Upper lobe of left lung (tissue), 6 donors: Measurements from ENCODE around the gene HMGXB4. TPM values are rescaled to one million over a fixed set of nuclear protein-coding genes. Genes with fewer than 3 reads are reported as not detected.
A peak's percentile ranks its signal among the peaks of the same experiment; 100 is the strongest.

Experiments
- ATAC-seq, 2 donors: fragments of 200-7000 bp; cut with Tn5 transposase; one replicate each; pipeline ENCODE4 v1.9.1; 2022; ENCODE audit warnings: mild to moderate bottlenecking in 2 of 2, moderate library complexity in 2 of 2; ENCODE audit not compliant: low FRiP score in 2 of 2
- DNase-seq, 2 donors: peaks; one replicate each; pipeline ENCODE4 v3.0.0-alpha.2; 2019 to 2020
- H3K27ac ChIP-seq, 4 donors: fragments of 200-600 bp; sonication (generic); one replicate each; pipeline ENCODE4 v1.5.1; 2016 to 2019
- H3K27me3 ChIP-seq, 4 donors: fragments of 200-600 bp; sonication (generic); one replicate each; pipeline ENCODE4 v1.5.1; 2017 to 2019
- H3K36me3 ChIP-seq, 4 donors: fragments of 200-600 bp; sonication (generic); one replicate each; pipeline ENCODE4 v1.5.1; 2016 to 2019
- H3K4me1 ChIP-seq, 4 donors: fragments of 200-600 bp; sonication (generic); one replicate each; pipeline ENCODE4 v1.5.1; 2018 to 2019
- H3K4me3 ChIP-seq, 4 donors: fragments of 200-600 bp; sonication (generic); one replicate each; pipeline ENCODE4 v1.5.1; 2017 to 2019; ENCODE audit warnings: mild to moderate bottlenecking in 2 of 4, moderate library complexity in 1 of 4
- H3K9me3 ChIP-seq, 4 donors: fragments of 200-600 bp; sonication (generic); one replicate each; pipeline ENCODE4 v1.5.1; 2018 to 2019
- EP300 ChIP-seq, 4 donors: sonication (generic); formaldehyde crosslinking; IDR thresholded peaks; one replicate each; pipeline ENCODE4 v1.5.1; 2017; ENCODE audit warnings: antibody characterized with exemption in 4 of 4, control low read depth in 2 of 4
- POLR2A ChIP-seq, 4 donors: fragments of 450-650 bp; IDR thresholded peaks; one replicate each; pipeline ENCODE4 v1.5.1; 2016 to 2017; ENCODE audit warnings: antibody characterized with exemption in 4 of 4, mild to moderate bottlenecking in 2 of 4
- POLR2AphosphoS5 ChIP-seq, 2 donors: sonication (generic); formaldehyde crosslinking; IDR thresholded peaks; one replicate each; pipeline ENCODE4 v1.5.1; 2017; ENCODE audit warnings: antibody characterized with exemption in 2 of 2
- WGBS, 2 donors: methylation state at CpG; one replicate each; pipeline ENCODE4 v1.1.5; 2017 to 2018; 5-methylcytosine and 5-hydroxymethylcytosine counted together
- total RNA-seq, 6 donors: library from RNA; depleted of rRNA in 4 of 6; stranded (reverse); fragments of >200 nt in 4 of 6; gene quantifications; one replicate each; pipeline versions ENCODE4 v1.1.0 to v1.2.1, GENCODE V29; 2016 to 2021
- TF ChIP-seq, protein P1 (sequence below), 6 experiments: fragments of 450-650 bp in 4 of 6; fragments of 200-600 bp in 2 of 6; sonication (generic) in 2 of 6; IDR thresholded peaks; one replicate each; pipeline ENCODE4 v1.5.1; 2016 to 2019; ENCODE audit warnings: antibody characterized with exemption in 6 of 6
- donor health status: DM: no; HTN: no; CAD: no; lungs with moderate emphysema.
- donor health status: DM: no; HTN: yes; CAD: no; lungs with severe emphysema.

The HMGXB4 gene
- total RNA-seq, 6 donors from 2014 or later = 15.7 to 20.9 (median 17.2) TPM

GRCh38 chr22:35307372-35307771 is 50.1 kb downstream of the HMGXB4 start:
- DNase-seq = no peak
- H3K4me1 ChIP-seq = peaks cover 27 to 79% (median 47%) of the 10 kb centered on the region in 4 donors

GRCh38 chr22:35307892-35308291 is 50.6 kb downstream of the HMGXB4 start:
- no peak overlapping the region for H3K4me3 ChIP-seq
- DNase-seq (no peak), ATAC-seq (no peak)
- TF ChIP-seq, protein P1, sequence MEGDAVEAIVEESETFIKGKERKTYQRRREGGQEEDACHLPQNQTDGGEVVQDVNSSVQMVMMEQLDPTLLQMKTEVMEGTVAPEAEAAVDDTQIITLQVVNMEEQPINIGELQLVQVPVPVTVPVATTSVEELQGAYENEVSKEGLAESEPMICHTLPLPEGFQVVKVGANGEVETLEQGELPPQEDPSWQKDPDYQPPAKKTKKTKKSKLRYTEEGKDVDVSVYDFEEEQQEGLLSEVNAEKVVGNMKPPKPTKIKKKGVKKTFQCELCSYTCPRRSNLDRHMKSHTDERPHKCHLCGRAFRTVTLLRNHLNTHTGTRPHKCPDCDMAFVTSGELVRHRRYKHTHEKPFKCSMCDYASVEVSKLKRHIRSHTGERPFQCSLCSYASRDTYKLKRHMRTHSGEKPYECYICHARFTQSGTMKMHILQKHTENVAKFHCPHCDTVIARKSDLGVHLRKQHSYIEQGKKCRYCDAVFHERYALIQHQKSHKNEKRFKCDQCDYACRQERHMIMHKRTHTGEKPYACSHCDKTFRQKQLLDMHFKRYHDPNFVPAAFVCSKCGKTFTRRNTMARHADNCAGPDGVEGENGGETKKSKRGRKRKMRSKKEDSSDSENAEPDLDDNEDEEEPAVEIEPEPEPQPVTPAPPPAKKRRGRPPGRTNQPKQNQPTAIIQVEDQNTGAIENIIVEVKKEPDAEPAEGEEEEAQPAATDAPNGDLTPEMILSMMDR (IDR thresholded peaks at IDR 0.05) = no peak
- no peak for TF ChIP-seq EP300 (IDR thresholded peaks at IDR 0.05)
- no peak for TF ChIP-seq POLR2A (IDR thresholded peaks at IDR 0.05)
- no peak for TF ChIP-seq POLR2AphosphoS5 (IDR thresholded peaks at IDR 0.05)
- WGBS, 2 donors = 93 to 94% methylated on average over 7 of the region's 7 CpGs
- peaks cover 30 to 79% (median 47%) of the 10 kb centered on the region in 4 donors for H3K4me1 ChIP-seq
- H3K9me3 ChIP-seq = no peaks in the 10 kb centered on the region
- H3K27me3 ChIP-seq = no peaks in the 10 kb centered on the region
- peaks cover 0 to 23% (median 0%) of the 10 kb centered on the region in 4 donors for H3K36me3 ChIP-seq
- H3K27ac ChIP-seq = no peak overlapping the region

More at GRCh38 chr22:35307372-35307771, 50.1 kb downstream of the HMGXB4 start:
- no peak for ATAC-seq
- H3K9me3 ChIP-seq = no peaks in the 10 kb centered on the region
- peaks cover 0 to 23% (median 0%) of the 10 kb centered on the region in 4 donors for H3K36me3 ChIP-seq
- H3K27me3 ChIP-seq = no peaks in the 10 kb centered on the region
- no peak overlapping the region for H3K27ac ChIP-seq
- no peak overlapping the region for H3K4me3 ChIP-seq
- 88 to 90% methylated on average over 7 to 9 of the region's 9 CpGs for WGBS, 2 donors
- no peak for TF ChIP-seq EP300 (IDR thresholded peaks at IDR 0.05)

DNA sequence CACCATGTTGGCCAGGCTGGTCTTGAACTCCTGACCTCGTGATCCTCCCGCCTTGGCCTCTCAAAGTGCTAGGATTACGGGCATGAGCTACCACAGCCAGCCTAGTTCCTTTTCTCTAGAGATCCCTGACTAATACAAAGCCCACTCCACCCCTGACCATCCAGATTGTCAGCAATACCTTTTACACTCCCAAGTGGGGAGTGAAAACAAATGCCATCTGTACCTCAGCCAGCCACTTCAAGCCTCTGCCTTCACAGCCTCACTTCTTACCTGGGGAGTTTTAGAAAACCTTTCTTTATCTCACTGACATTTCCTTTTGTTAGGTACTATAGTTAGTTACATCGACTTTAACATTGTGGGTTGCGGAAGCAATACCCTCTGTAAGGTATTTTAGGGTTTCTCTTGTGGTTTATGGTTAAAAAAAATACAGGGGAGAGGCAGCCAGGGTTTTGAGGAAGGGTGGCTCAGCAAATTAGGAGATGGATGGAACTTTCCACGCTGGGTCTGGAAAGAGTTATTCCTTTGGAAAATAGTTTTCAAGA is 51.3 kb downstream of the HMGXB4 start:
- Histone ChIP-seq H3K27ac (peak overlapping the region in 1 of 4 donors; percentile 47), H3K4me3 (no peak overlapping the region), H3K9me3 (no peaks in the 10 kb centered on the region), H3K36me3 (peaks cover 0 to 23% (median 0%) of the 10 kb centered on the region in 4 donors), H3K27me3 (no peaks in the 10 kb centered on the region), H3K4me1 (peaks cover 36 to 81% (median 52%) of the 10 kb centered on the region in 4 donors)
- WGBS, 2 donors = 69 to 73% methylated on average over 6 of the region's 6 CpGs
- ATAC-seq = no peak
- TF ChIP-seq POLR2A (IDR thresholded peaks at IDR 0.05) = no peak
- TF ChIP-seq POLR2AphosphoS5 (IDR thresholded peaks at IDR 0.05) = no peak
- no peak for TF ChIP-seq EP300 (IDR thresholded peaks at IDR 0.05)
- TF ChIP-seq, protein P1 (IDR thresholded peaks at IDR 0.05) = no peak
- no peak for DNase-seq

DNA sequence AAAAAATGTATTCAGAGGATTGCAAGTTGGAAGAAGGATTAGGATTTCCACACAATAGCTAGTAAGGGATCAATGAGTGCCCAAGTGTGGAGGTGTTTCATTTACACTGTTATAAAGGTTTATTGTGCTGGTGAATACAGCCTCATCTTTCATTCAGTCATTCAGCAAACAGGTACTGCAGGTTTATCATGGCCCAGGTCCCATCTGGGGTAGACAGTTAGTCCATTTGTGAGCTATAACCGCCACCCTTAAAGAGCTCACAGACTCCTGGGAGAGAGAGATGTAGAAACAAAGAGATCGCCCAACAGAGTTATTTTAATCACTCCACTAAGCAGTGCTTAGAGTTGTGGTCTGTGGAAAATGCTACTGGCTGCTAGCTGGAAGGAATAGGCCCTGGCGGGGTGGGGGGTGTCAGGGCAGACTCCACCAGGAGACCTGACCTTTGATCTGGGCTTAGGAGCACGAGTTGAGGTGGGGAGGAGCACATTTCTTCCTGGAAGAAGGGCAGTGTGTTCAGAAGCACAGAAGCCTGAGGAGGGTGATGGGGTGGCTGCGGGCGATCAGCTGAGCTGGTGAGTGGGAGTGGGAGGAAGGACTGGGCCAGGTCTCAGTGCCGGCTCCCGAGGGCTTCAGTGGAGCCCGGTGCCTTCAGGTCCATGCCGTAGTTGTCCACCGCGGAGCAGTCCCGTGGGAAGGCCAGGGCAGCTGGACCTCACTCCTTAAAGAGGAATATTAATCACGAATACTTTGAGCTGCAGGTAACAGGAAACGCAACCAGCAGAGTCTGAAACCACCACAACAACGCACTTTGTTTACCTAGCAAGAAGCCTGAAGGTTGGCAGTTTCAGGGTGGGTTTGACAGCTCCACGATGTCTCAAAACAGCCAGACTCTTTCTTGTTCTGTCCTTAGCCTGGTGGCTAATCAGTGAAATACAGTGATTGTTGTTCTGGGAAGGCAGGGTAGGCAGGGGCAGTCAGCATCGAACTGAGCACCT is 53.6 kb downstream of the HMGXB4 start:
- H3K36me3 ChIP-seq = peaks cover 0 to 18% (median 4%) of the 10 kb centered on the region in 4 donors
- no peaks in the 10 kb centered on the region for H3K27me3 ChIP-seq
- no peaks in the 10 kb centered on the region for H3K9me3 ChIP-seq
- no peak overlapping the region for H3K4me3 ChIP-seq
- ATAC-seq (no peak), DNase-seq (no peak)
- peaks cover 42 to 93% (median 61%) of the 10 kb centered on the region in 4 donors for H3K4me1 ChIP-seq
- TF ChIP-seq, protein P1 (IDR thresholded peaks at IDR 0.05) = no peak
- TF ChIP-seq EP300 (IDR thresholded peaks at IDR 0.05) (no peak), POLR2A (IDR thresholded peaks at IDR 0.05) (no peak), POLR2AphosphoS5 (IDR thresholded peaks at IDR 0.05) (no peak)
- no peak overlapping the region for H3K27ac ChIP-seq
- WGBS, 2 donors = 82 to 85% methylated on average over 15 to 16 of the region's 18 CpGs

DNA sequence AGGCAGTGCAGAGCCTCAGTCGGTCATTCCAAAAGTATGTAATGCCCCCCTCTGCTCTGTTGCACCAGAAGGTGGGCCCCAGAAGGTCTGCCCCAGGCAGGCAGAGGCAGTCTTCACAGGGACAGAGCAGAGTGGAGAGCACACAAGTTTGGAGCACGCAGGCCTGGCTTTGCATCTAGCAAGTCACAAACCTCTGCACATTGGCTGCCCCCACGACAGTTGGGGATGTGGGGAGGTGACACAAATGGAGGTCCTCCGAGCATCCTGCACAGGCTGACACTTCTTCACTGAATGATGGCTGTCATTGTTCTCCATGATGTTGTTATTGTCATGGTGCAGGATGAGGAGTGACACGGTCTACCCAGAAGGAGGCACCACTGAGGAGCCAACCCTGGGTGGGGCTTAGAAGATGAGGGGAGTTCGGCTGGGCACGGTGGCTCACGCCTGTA is 54.3 kb downstream of the HMGXB4 start:
- 90 to 93% methylated on average over 5 to 8 of the region's 8 CpGs for WGBS, 2 donors
- DNase-seq (no peak), ATAC-seq (no peak)
- H3K4me3 ChIP-seq = no peak overlapping the region
- no peaks in the 10 kb centered on the region for H3K9me3 ChIP-seq
- TF ChIP-seq EP300 (IDR thresholded peaks at IDR 0.05) = no peak
- TF ChIP-seq POLR2AphosphoS5 (IDR thresholded peaks at IDR 0.05) = no peak
- TF ChIP-seq, protein P1 (IDR thresholded peaks at IDR 0.05) = no peak
- no peak for TF ChIP-seq POLR2A (IDR thresholded peaks at IDR 0.05)
- no peaks in the 10 kb centered on the region for H3K27me3 ChIP-seq
- H3K36me3 ChIP-seq = peaks cover 0 to 25% (median 4%) of the 10 kb centered on the region in 4 donors
- peaks cover 42 to 88% (median 55%) of the 10 kb centered on the region in 4 donors for H3K4me1 ChIP-seq
- H3K27ac ChIP-seq = no peak overlapping the region
